HG03571 (cell line): ENCODE data around the gene DIS3L2.
"Not testable (repeated sequence)": the region's sequence is repeated elsewhere in the genome, so short reads cannot be mapped to it uniquely, and the experiment has no call there.

Source experiments
- ATAC-seq: cut with Tn5 transposase; IDR thresholded peaks from one replicate; pipeline ENCODE4 v1.9.1; 2021; ENCODE audit not compliant: unreplicated experiment

Gene DIS3L2

GRCh38 chr2:232170396-232170795 is 208.9 kb downstream of the DIS3L2 start:
- ATAC-seq = no peak

- no peak for ATAC-seq
These were observed 213.1 kb downstream of the DIS3L2 start for GRCh38 chr2:232174662-232175061.

GRCh38 chr2:232176587-232176986 is 215.1 kb downstream of the DIS3L2 start:
- ATAC-seq = not testable (repeated sequence)

- ATAC-seq = no peak
These were observed 221.8 kb downstream of the DIS3L2 start for GRCh38 chr2:232183279-232183678.

GRCh38 chr2:232184346-232184745 is 222.8 kb downstream of the DIS3L2 start:
- no peak for ATAC-seq

GRCh38 chr2:232190796-232191195 is 229.3 kb downstream of the DIS3L2 start:
- ATAC-seq = no peak

- no peak for ATAC-seq
These were observed 234.0 kb downstream of the DIS3L2 start for GRCh38 chr2:232195487-232195886.

- ATAC-seq = no peak
These were observed 235.3 kb downstream of the DIS3L2 start for GRCh38 chr2:232196802-232197201.

GRCh38 chr2:232200195-232200594 is 238.7 kb downstream of the DIS3L2 start:
- no peak for ATAC-seq

- ATAC-seq = no peak
These were observed 241.8 kb downstream of the DIS3L2 start for GRCh38 chr2:232203166-232203891.

GRCh38 chr2:232203936-232204335 is 242.4 kb downstream of the DIS3L2 start:
- ATAC-seq = no peak

- ATAC-seq = no peak
These were observed 243.0 kb downstream of the DIS3L2 start for GRCh38 chr2:232204457-232204931.

- ATAC-seq = no peak
These were observed 245.7 kb downstream of the DIS3L2 start for GRCh38 chr2:232207174-232207573.

- ATAC-seq = no peak
These were observed 248.8 kb downstream of the DIS3L2 start for GRCh38 chr2:232210306-232210705.

GRCh38 chr2:232211743-232212686 is 250.5 kb downstream of the DIS3L2 start:
- ATAC-seq = no peak

- no peak for ATAC-seq
These were observed 251.7 kb downstream of the DIS3L2 start for GRCh38 chr2:232213176-232213575.

- ATAC-seq = no peak
These were observed 252.5 kb downstream of the DIS3L2 start for GRCh38 chr2:232214053-232214452.

GRCh38 chr2:232216028-232216427 is 254.5 kb downstream of the DIS3L2 start:
- ATAC-seq = no peak

- no peak for ATAC-seq
These were observed 257.4 kb downstream of the DIS3L2 start for GRCh38 chr2:232218778-232219495.

GRCh38 chr2:232219496-232219870 is 258.0 kb downstream of the DIS3L2 start:
- no peak for ATAC-seq

GRCh38 chr2:232219932-232220331 is 258.4 kb downstream of the DIS3L2 start:
- no peak for ATAC-seq
